ENCODE measurements around the gene CACNA1I. TPM values are rescaled to one million over a fixed set of nuclear protein-coding genes. Genes with fewer than 3 reads are reported as not detected.
A peak's percentile ranks its signal among the peaks of the same experiment; 100 is the strongest.

CACNA1I gene
- total RNA-seq, 1 donor from 2014 or later, result not detected

- DNase-seq, result no peak
Measured at GRCh38 chr22:39535831-39536449, 34.6 kb upstream of the CACNA1I start.

DNA sequence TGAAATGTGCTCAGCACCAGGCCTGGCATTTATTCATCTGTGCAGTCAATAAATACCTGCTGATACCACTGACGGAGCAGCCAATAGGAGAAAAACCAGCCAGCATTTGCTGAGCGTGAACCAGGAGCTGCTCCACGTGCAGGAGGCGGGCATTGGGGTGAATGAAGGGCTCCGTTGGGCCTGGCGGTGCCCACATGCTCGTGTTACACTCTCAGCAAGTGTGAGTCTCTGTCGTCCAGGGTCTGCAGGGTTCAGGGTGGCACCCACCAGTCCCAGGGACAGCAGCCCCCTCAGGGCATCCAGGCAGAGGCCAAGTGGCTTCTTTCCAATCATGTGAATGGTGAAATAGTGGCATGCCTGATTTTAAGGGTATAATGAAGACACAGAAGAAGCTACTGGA is 33.8 kb upstream of the CACNA1I start:
- DNase-seq, result no peak

GRCh38 chr22:39537975-39538374 is 32.6 kb upstream of the CACNA1I start:
- DNase-seq, result no peak

- DNase-seq, result peak; percentile 60
Measured at GRCh38 chr22:39543095-39543494, 27.5 kb upstream of the CACNA1I start.

GRCh38 chr22:39545386-39546365 is 24.9 kb upstream of the CACNA1I start:
- DNase-seq, result peak; percentile 59

- DNase-seq, result no peak
Measured at GRCh38 chr22:39546889-39547586, 23.5 kb upstream of the CACNA1I start.

DNA sequence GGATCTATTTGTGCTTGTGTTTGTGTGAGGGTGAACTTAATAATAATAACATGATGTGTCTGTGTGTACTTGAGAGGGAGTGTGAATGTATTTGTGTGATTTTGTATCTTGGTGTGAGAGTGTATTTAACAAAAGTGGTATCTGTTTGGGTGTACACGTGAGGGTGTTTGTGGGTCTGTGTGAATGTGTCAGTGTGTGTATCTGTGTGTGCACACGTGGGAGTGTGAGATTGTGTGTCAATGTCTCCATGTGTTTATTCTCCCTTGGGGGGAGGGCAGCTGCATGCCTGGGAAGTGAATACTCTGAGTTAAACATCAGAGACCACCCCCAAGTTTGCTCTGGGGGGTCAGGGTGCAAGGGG is 23.0 kb upstream of the CACNA1I start:
- DNase-seq, result no peak

- DNase-seq, result no peak
Measured at GRCh38 chr22:39553429-39553828, 17.1 kb upstream of the CACNA1I start.

- no peak for DNase-seq
Measured at GRCh38 chr22:39554151-39554550, 16.4 kb upstream of the CACNA1I start.

- peak; percentile 25 for DNase-seq
Measured at GRCh38 chr22:39556970-39557841, 13.3 kb upstream of the CACNA1I start.

GRCh38 chr22:39558254-39558727 is 12.3 kb upstream of the CACNA1I start:
- no peak for DNase-seq

DNA sequence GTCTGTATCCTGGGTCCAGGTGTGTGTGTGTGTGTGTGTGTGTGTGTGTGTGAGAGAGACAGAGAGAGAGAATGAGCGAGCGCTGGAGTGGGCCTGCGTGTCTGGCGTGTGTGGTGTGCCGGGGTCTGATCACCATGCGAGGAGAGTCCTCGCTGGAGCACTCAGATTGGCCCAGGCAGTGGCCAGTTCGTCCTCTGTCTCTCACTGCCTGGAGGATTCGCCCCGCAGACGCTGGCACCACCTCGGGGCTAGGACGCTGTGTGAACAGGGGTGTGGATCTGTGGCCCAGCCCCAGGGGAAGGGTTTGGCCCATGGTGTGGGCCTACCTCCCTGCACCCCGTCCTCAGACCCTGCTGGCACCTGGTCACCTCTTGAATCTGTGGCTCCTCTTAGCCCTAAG is 11.6 kb upstream of the CACNA1I start:
- no peak for DNase-seq

DNA sequence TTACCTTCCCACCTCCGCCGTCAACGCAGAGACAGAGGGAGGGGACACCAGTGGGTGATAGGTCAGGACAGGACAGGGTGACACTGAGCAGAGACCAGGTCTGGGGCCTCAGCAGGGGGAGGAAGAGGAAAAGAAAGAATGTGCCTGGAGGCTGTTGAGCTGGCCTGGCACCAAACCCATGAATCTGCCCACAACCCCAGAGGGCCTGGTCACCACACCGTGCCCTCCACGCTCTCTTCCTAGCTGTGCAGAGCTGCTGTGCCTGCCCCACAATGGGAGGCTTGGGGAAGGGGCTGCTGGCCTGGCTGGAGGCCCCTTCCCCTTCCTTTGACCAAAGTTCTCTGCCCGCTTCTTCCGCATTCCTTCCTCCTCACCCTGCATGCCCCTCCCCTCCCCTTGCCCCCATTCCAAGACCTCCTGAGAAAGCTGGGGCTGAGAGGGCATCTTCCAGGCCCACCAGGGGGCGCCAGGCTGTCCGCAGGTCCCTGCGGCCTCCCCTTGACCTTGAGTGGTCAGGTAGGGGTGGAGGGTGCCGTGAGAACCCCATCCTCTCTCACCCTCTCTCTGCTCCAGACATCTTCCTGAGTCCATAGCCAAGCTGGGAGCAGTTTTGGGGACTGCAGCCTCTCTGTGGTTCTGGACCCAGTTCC is 11.0 kb upstream of the CACNA1I start:
- DNase-seq, result peak; percentile 35

DNA sequence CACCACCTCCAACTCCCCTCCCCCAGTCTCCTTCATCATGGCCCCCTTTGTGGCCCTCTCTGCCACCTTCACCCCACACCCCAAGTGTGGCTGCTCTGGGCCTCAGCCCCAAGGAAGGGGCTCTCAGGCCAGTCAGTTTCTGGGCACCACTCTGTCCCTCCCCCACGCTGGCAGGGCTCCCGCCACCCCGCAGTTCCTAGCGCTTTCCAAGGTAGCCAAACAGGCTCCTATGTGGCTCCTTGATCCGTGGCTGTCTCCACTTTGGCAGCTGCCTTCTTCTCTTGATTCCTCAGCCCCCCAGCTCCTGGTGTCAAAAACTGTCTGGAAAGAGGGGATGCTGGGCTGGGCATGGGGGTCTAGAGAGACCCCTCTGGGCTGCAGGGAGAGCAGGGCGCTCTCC is 10.4 kb upstream of the CACNA1I start:
- DNase-seq, result no peak

- no peak for DNase-seq
Measured at GRCh38 chr22:39562839-39563489, 7.6 kb upstream of the CACNA1I start.

DNA sequence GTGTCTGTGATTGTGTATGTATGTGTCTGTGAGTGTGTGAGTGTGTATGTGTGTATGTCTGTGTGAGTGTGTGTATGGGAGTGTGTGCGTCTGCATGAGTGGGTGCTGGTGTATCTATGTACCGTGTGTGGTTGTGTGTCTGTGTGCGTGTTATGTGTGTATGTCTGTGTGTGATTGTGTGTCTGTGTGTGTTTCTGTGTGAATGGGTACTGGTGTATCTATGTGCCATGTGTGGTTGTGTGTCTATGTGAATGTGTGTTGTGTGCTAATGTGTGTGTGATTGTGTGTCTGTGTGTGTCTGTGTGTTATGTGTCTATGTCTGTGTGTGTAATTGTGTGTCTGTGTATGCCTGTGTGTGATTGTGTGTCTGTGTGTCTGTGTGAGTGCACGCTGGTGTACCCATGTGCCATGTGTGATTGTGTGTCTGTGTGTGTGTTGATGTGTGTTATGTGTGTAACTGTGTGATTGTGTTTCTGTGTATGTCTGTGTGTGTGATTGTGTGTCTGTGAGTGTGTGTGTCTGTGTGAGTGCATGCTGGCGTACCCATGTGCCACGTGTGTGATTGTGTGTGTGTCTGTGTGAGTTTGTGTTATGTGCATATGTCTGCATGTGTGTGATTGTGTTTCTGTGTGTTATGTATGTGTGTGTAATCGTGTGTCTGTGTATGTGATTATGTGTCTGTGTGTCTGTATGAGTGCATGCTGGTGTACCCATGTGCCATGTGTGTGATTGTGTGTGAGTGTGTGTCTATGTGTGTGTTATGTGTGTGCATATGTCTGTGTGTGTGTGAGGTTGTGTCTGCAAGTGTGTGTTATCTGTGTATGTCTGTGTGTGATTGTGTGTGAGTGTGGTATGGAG is 6.8 kb upstream of the CACNA1I start:
- no peak for DNase-seq

- no peak for DNase-seq
Measured at GRCh38 chr22:39565414-39565944, 5.1 kb upstream of the CACNA1I start.

- no peak for DNase-seq
Measured at GRCh38 chr22:39567135-39567946, 3.2 kb upstream of the CACNA1I start.
